ENCODE results near the gene NUDT16.
"Not testable (repeated sequence)": the region's sequence is repeated elsewhere in the genome, so short reads cannot be mapped to it uniquely, and the experiment has no call there.

Gene NUDT16

GRCh38 chr3:131381445-131382291, at the start of gene NUDT16:
TSS of gene NUDT16 (plus strand) at chr3:131381774. CDS start at chr3:131381805, 31 bp downstream.
- DNase-seq: no peak

- DNase-seq: no peak
Observed at GRCh38 chr3:131338948-131339640, 42.5 kb upstream of the NUDT16 start.

- DNase-seq: no peak
Observed at GRCh38 chr3:131341761-131342160, 39.8 kb upstream of the NUDT16 start.

GRCh38 chr3:131348911-131349310, 32.7 kb upstream of the NUDT16 start:
- DNase-seq: no peak

GRCh38 chr3:131349454-131349853, 32.1 kb upstream of the NUDT16 start:
- no peak for DNase-seq

GRCh38 chr3:131349946-131350347, 31.6 kb upstream of the NUDT16 start:
- DNase-seq: no peak

- DNase-seq: no peak
Observed at GRCh38 chr3:131350506-131350905, 31.1 kb upstream of the NUDT16 start.

- no peak for DNase-seq
Observed at GRCh38 chr3:131353016-131353877, 28.3 kb upstream of the NUDT16 start.

GRCh38 chr3:131353986-131354385, 27.6 kb upstream of the NUDT16 start:
- DNase-seq: no peak

- no peak for DNase-seq
Observed at GRCh38 chr3:131356006-131356595, 25.5 kb upstream of the NUDT16 start.

- DNase-seq: no peak
Observed at GRCh38 chr3:131357275-131357674, 24.3 kb upstream of the NUDT16 start.

GRCh38 chr3:131360191-131360755, 21.3 kb upstream of the NUDT16 start:
- no peak for DNase-seq

- not testable (repeated sequence) for DNase-seq
Observed at GRCh38 chr3:131361066-131361463, 20.5 kb upstream of the NUDT16 start.

- DNase-seq: no peak
Observed at GRCh38 chr3:131361464-131362421, 19.8 kb upstream of the NUDT16 start.

GRCh38 chr3:131363275-131363674, 18.3 kb upstream of the NUDT16 start:
- no peak for DNase-seq

- no peak for DNase-seq
Observed at GRCh38 chr3:131370935-131371687, 10.5 kb upstream of the NUDT16 start.

- DNase-seq: no peak
Observed at GRCh38 chr3:131371688-131372066, 9.9 kb upstream of the NUDT16 start.

- DNase-seq: no peak
Observed at GRCh38 chr3:131374741-131375140, 6.8 kb upstream of the NUDT16 start.

- DNase-seq: not testable (repeated sequence)
Observed at GRCh38 chr3:131380821-131381444, 641 bp upstream of the NUDT16 start.
